SK-N-SH (cell line): ENCODE data around the gene PPP2R5C.

Experiments
- EP300 ChIP-seq, 2 experiments: IDR thresholded peaks; 2 replicates each; pipeline versions ENCODE4 v1.4.0 to v1.6.1; 2012; ENCODE audit warnings: borderline replicate concordance in 1 of 2, low read depth in 1 of 2, low read length in 1 of 2
- FOXJ3 ChIP-seq: sonication (generic); formaldehyde crosslinking; IDR thresholded peaks from 2 replicates; pipeline ENCODE4 v1.5.1; 2020; ENCODE audit warnings: mild to moderate bottlenecking, missing genetic modification reagents
- GATA2 ChIP-seq: sonication (generic); formaldehyde crosslinking; IDR thresholded peaks from 2 replicates; pipeline ENCODE4 v1.5.0; 2020; ENCODE audit warnings: mild to moderate bottlenecking, missing genetic modification reagents
- JUND ChIP-seq: IDR thresholded peaks from 2 replicates; pipeline ENCODE4 v1.4.0; 2012
- POLR2AphosphoS5 ChIP-seq: IDR thresholded peaks from 2 replicates; pipeline ENCODE4 v1.6.1; 2012; ENCODE audit warnings: low read depth, low read length
- RAD21 ChIP-seq: IDR thresholded peaks from 2 replicates; pipeline ENCODE4 v1.6.1; 2012; ENCODE audit warnings: mild to moderate bottlenecking, low read length
- RXRA ChIP-seq: IDR thresholded peaks from 2 replicates; pipeline ENCODE4 v1.4.0; 2012; ENCODE audit warnings: low read depth, mild to moderate bottlenecking, borderline replicate concordance
- TCF12 ChIP-seq: IDR thresholded peaks from 2 replicates; pipeline ENCODE4 v1.4.0; 2012
- YY1 ChIP-seq: IDR thresholded peaks from 2 replicates; pipeline ENCODE4 v1.4.0; 2012; ENCODE audit warnings: low read depth, mild to moderate bottlenecking
- TF ChIP-seq, protein P1 (sequence below): fragments of 200-600 bp; sonication (generic); IDR thresholded peaks from 2 replicates; pipeline ENCODE4 v1.6.1; 2017; ENCODE audit warnings: antibody characterized with exemption, mild to moderate bottlenecking, moderate library complexity
- TF ChIP-seq, protein P2 (sequence below): IDR thresholded peaks from 2 replicates; pipeline ENCODE4 v1.6.1; 2012; ENCODE audit warnings: mild to moderate bottlenecking, low read depth, low read length, moderate library complexity
- TF ChIP-seq, protein P3 (sequence below): fragments of 150-350 bp; IDR thresholded peaks from 2 replicates; pipeline ENCODE4 v1.6.1; 2017; ENCODE audit warnings: antibody characterized with exemption, low read length, low read depth, borderline replicate concordance

DNA sequence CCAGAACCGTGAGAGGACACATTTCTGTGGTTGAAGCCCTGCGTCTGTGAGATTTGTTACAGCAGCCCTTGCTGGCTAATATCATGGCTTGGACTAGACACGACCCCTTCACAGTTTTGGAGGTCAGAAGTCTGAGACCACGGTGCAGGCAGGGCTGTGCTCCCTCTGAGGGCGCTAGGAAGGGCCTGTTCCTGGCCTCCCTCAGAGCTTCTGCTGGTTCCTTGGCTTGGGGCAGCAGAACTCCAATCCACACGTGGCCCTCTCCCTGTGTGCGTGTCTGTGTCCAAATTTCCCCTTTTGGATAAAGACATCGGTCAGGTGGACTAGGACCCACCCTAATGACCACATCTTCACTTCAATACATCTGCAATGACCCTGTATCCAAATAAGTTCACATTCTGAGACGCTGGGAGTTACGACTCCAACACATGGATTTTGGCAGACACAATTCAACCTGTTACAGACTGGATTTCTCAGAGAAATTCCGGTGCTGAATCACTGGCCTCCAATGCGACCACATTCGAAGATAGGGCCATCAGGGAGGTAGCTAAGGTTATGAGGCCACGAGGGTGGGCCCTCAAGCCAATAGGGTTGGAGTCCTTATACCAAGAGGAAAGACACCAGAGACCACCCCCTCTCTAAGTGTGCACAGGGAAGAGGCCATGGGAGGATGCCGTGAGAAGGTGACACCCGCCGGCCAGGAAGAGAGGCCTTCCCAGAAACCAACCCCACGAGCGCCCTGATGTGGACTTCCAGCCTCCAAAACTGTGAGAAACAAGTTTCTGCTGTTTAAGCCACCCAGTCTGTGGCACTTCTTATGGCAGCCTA lies 43.6 kb upstream of the PPP2R5C start:
- TF ChIP-seq YY1, result no peak
- no peak for TF ChIP-seq RXRA
- TF ChIP-seq, protein P1, sequence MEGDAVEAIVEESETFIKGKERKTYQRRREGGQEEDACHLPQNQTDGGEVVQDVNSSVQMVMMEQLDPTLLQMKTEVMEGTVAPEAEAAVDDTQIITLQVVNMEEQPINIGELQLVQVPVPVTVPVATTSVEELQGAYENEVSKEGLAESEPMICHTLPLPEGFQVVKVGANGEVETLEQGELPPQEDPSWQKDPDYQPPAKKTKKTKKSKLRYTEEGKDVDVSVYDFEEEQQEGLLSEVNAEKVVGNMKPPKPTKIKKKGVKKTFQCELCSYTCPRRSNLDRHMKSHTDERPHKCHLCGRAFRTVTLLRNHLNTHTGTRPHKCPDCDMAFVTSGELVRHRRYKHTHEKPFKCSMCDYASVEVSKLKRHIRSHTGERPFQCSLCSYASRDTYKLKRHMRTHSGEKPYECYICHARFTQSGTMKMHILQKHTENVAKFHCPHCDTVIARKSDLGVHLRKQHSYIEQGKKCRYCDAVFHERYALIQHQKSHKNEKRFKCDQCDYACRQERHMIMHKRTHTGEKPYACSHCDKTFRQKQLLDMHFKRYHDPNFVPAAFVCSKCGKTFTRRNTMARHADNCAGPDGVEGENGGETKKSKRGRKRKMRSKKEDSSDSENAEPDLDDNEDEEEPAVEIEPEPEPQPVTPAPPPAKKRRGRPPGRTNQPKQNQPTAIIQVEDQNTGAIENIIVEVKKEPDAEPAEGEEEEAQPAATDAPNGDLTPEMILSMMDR, result no peak
- TF ChIP-seq, protein P2, sequence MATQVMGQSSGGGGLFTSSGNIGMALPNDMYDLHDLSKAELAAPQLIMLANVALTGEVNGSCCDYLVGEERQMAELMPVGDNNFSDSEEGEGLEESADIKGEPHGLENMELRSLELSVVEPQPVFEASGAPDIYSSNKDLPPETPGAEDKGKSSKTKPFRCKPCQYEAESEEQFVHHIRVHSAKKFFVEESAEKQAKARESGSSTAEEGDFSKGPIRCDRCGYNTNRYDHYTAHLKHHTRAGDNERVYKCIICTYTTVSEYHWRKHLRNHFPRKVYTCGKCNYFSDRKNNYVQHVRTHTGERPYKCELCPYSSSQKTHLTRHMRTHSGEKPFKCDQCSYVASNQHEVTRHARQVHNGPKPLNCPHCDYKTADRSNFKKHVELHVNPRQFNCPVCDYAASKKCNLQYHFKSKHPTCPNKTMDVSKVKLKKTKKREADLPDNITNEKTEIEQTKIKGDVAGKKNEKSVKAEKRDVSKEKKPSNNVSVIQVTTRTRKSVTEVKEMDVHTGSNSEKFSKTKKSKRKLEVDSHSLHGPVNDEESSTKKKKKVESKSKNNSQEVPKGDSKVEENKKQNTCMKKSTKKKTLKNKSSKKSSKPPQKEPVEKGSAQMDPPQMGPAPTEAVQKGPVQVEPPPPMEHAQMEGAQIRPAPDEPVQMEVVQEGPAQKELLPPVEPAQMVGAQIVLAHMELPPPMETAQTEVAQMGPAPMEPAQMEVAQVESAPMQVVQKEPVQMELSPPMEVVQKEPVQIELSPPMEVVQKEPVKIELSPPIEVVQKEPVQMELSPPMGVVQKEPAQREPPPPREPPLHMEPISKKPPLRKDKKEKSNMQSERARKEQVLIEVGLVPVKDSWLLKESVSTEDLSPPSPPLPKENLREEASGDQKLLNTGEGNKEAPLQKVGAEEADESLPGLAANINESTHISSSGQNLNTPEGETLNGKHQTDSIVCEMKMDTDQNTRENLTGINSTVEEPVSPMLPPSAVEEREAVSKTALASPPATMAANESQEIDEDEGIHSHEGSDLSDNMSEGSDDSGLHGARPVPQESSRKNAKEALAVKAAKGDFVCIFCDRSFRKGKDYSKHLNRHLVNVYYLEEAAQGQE, result no peak
- no peak for TF ChIP-seq TCF12
- no peak for TF ChIP-seq EP300 (IDR thresholded peaks at IDR 0.05; ENCODE audit: borderline replicate concordance in 1 of 2, low read depth in 1 of 2, low read length in 1 of 2)
- TF ChIP-seq GATA2 (CRISPR knock-in tag), result no peak
- no peak for TF ChIP-seq JUND
- TF ChIP-seq POLR2AphosphoS5, result no peak
- no peak for TF ChIP-seq RAD21
- TF ChIP-seq, protein P3, sequence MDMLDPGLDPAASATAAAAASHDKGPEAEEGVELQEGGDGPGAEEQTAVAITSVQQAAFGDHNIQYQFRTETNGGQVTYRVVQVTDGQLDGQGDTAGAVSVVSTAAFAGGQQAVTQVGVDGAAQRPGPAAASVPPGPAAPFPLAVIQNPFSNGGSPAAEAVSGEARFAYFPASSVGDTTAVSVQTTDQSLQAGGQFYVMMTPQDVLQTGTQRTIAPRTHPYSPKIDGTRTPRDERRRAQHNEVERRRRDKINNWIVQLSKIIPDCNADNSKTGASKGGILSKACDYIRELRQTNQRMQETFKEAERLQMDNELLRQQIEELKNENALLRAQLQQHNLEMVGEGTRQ, result no peak
- no peak for TF ChIP-seq FOXJ3 (CRISPR knock-in tag)
